HCT116 (cell line): ENCODE measurements around the gene IFT122. TPM values are rescaled to one million over a fixed set of nuclear protein-coding genes. Genes with fewer than 3 reads are reported as not detected.

ENCODE experiments used
- ATAC-seq: fragments of 200-7000 bp; cut with Tn5 transposase; 2 replicates; pipeline ENCODE4 v1.9.1; 2020; ENCODE audit warnings: mild to moderate bottlenecking, moderate library complexity
- BruUV-seq: library from RNA; stranded (reverse); fragments of 400-500 nt; replicated peaks from 2 replicates; lab custom pipeline; 2021; lab: Mats Ljungman, UMichigan
- CTCF ChIA-PET: fragments of 300-600 bp; sonication (Branson Sonifier 250); formaldehyde crosslinking; loops from one replicate; lab custom pipeline; 2021; ENCODE audit warnings: antibody characterized with exemption; lab: Charles Lee
- POLR2A ChIA-PET: fragments of 300-600, 350-600 bp; sonication (Branson Sonifier 250); formaldehyde crosslinking; loops from one replicate; lab custom pipeline; 2021; ENCODE audit warnings: antibody characterized with exemption; lab: Charles Lee
- RAD21 ChIA-PET, 2 experiments: fragments of 300-600 bp; sonication (Branson Sonifier 250); formaldehyde crosslinking; loops; one replicate each; lab custom pipeline; 2023; ENCODE audit warnings: low total read pairs in 2 of 2; ENCODE audit not compliant: uncharacterized antibody in 2 of 2, unreplicated experiment in 2 of 2, low non-redundant PET in 1 of 2; lab: Charles Lee
- DNase-seq: peaks from one replicate; pipeline ENCODE4 v3.0.0-alpha.2; 2010; ENCODE audit warnings: low read depth, low spot score
- H2AFZ ChIP-seq: fragments of 200-600 bp; shearing (Covaris generic), sonication (generic); 2 replicates; pipeline ENCODE4 v1.6.1; 2017; ENCODE audit warnings: low read depth, mixed run types, mixed read lengths, antibody characterized with exemption, low read length; ENCODE audit not compliant: poor library complexity, severe bottlenecking
- H3K27ac ChIP-seq: 2 replicates; pipeline ENCODE4 v1.5.1; 2012; ENCODE audit warnings: low read depth, low read length
- H3K27me3 ChIP-seq: fragments of 200-600 bp; sonication (generic); 2 replicates; pipeline ENCODE4 v1.6.1; 2016; ENCODE audit warnings: mixed run types, low read length, mixed read lengths; ENCODE audit not compliant: insufficient read depth
- H3K36me3 ChIP-seq, 2 experiments: fragments of 200-500 bp in 1 of 2; fragments of 200-600 bp in 1 of 2; sonication (Bioruptor generic) in 1 of 2; sonication (generic) in 1 of 2; 2 replicates each; pipeline versions ENCODE4 v1.5.1 to v1.6.1; 2014 to 2016; ENCODE audit warnings: low read length in 2 of 2, inconsistent platforms in 1 of 2, mixed read lengths in 1 of 2, mixed run types in 1 of 2; ENCODE audit not compliant: insufficient read depth in 2 of 2, control insufficient read depth in 1 of 2
- H3K4me1 ChIP-seq, 2 experiments: fragments of 200-600 bp in 1 of 2; sonication (generic) in 1 of 2; 2 replicates each; pipeline versions ENCODE4 v1.5.1 to v1.6.1; 2012 to 2017; ENCODE audit warnings: low read length in 2 of 2, inconsistent platforms in 1 of 2, mild to moderate bottlenecking in 1 of 2, mixed read lengths in 1 of 2, mixed run types in 1 of 2, moderate library complexity in 1 of 2; ENCODE audit not compliant: insufficient read depth in 2 of 2, control insufficient read depth in 1 of 2
- H3K4me2 ChIP-seq: fragments of 200-600 bp; sonication (generic); 2 replicates; pipeline ENCODE4 v1.6.1; 2017; ENCODE audit warnings: mixed run types, low read length, mixed read lengths
- H3K4me3 ChIP-seq, 2 experiments: fragments of 200-600 bp in 1 of 2; sonication (generic) in 1 of 2; replicated peaks in 1 of 2; 2 replicates each; pipeline ENCODE4 v1.5.1; 2011 to 2016; ENCODE audit warnings: low read length in 2 of 2, control low read depth in 1 of 2, low read depth in 1 of 2, mild to moderate bottlenecking in 1 of 2, mixed read lengths in 1 of 2, mixed run types in 1 of 2
- H3K79me2 ChIP-seq: fragments of 200-600 bp; sonication (generic); 2 replicates; pipeline ENCODE4 v1.6.1; 2017; ENCODE audit warnings: mild to moderate bottlenecking, mixed run types, low read length, moderate library complexity, mixed read lengths; ENCODE audit not compliant: insufficient read depth
- H3K9ac ChIP-seq: fragments of 200-600 bp; sonication (generic); 2 replicates; pipeline ENCODE4 v1.6.1; 2016; ENCODE audit warnings: low read length, mixed read lengths
- H3K9me2 ChIP-seq: fragments of 200-600 bp; sonication (generic), shearing (Covaris generic); 2 replicates; pipeline ENCODE4 v1.6.1; 2017; ENCODE audit warnings: mixed run types, mild to moderate bottlenecking, moderate library complexity; ENCODE audit not compliant: insufficient read depth
- H3K9me3 ChIP-seq, 2 experiments: fragments of 200-500 bp in 1 of 2; fragments of 200-600 bp in 1 of 2; sonication (Bioruptor generic) in 1 of 2; sonication (generic) in 1 of 2; 2 replicates each; pipeline ENCODE4 v1.6.1; 2014 to 2017; ENCODE audit warnings: low read length in 2 of 2, mixed read lengths in 2 of 2, inconsistent platforms in 1 of 2, low read depth in 1 of 2, mild to moderate bottlenecking in 1 of 2, mixed run types in 1 of 2, moderate library complexity in 1 of 2; ENCODE audit not compliant: control insufficient read depth in 1 of 2, insufficient read depth in 1 of 2
- H4K20me1 ChIP-seq: fragments of 200-600 bp; sonication (generic), shearing (Covaris generic); 2 replicates; pipeline ENCODE4 v1.6.1; 2017; ENCODE audit warnings: mixed run types, mild to moderate bottlenecking, moderate library complexity; ENCODE audit not compliant: insufficient read depth
- CBX3 ChIP-seq: IDR thresholded peaks from 2 replicates; pipeline ENCODE4 v1.6.1; 2012; ENCODE audit warnings: low read depth
- CEBPB ChIP-seq: IDR thresholded peaks from 2 replicates; pipeline ENCODE4 v1.6.1; 2012; ENCODE audit warnings: low read depth
- EGR1 ChIP-seq: IDR thresholded peaks from 2 replicates; pipeline ENCODE4 v1.6.1; 2012; ENCODE audit warnings: low read depth
- ELF1 ChIP-seq: IDR thresholded peaks from 2 replicates; pipeline ENCODE4 v1.6.1; 2012; ENCODE audit warnings: low read depth, borderline replicate concordance
- EZH2 ChIP-seq: fragments of 200-600 bp; sonication (generic); IDR thresholded peaks from 2 replicates; pipeline ENCODE4 v1.6.1; 2017; ENCODE audit warnings: antibody characterized with exemption, mixed run types
- EZH2phosphoT487 ChIP-seq: fragments of 200-600 bp; IDR thresholded peaks from 2 replicates; pipeline ENCODE4 v1.6.1; 2018; ENCODE audit warnings: antibody characterized with exemption, borderline replicate concordance
- JUND ChIP-seq: IDR thresholded peaks from 2 replicates; pipeline ENCODE4 v1.6.1; 2012
- POLR2A ChIP-seq: IDR thresholded peaks from 2 replicates; pipeline ENCODE4 v1.7.0; 2011; ENCODE audit warnings: borderline replicate concordance; ENCODE audit not compliant: insufficient read depth, insufficient read length; ENCODE audit errors: extremely low read depth
- POLR2AphosphoS5 ChIP-seq: IDR thresholded peaks from 2 replicates; pipeline ENCODE4 v1.6.1; 2011; ENCODE audit warnings: mild to moderate bottlenecking, low read depth, low read length, moderate library complexity
- SIN3A ChIP-seq: IDR thresholded peaks from 2 replicates; pipeline ENCODE4 v1.6.1; 2012; ENCODE audit warnings: low read depth
- SRF ChIP-seq: IDR thresholded peaks from 2 replicates; pipeline ENCODE4 v1.6.1; 2012; ENCODE audit warnings: low read depth
- TCF7L2 ChIP-seq: IDR thresholded peaks from 2 replicates; pipeline ENCODE4 v1.7.0; 2011; ENCODE audit warnings: borderline replicate concordance, inconsistent platforms; ENCODE audit not compliant: insufficient read depth, insufficient read length; ENCODE audit errors: extremely low read depth
- YY1 ChIP-seq: IDR thresholded peaks from 2 replicates; pipeline ENCODE4 v1.6.1; 2011; ENCODE audit warnings: low read length, low read depth, moderate library complexity, mild to moderate bottlenecking; ENCODE audit not compliant: insufficient replicate concordance; ENCODE audit errors: extremely low read depth
- ZNF274 ChIP-seq: fragments of 200-500 bp; sonication (Bioruptor generic); IDR thresholded peaks from 2 replicates; pipeline ENCODE4 v1.6.1; 2014; ENCODE audit warnings: mild to moderate bottlenecking, low read depth, low read length, inconsistent platforms
- intact Hi-C: fragments of 100-400 bp; cut with micrococcal nuclease; formaldehyde crosslinking; loops from 2 replicates; pipeline ENCODE4 v1.10.0; 2022
- total RNA-seq: library from RNA; stranded (reverse); gene quantifications from one replicate; pipeline ENCODE4 v1.2.1, GENCODE V29; 2021; ENCODE audit not compliant: unreplicated experiment
- TF ChIP-seq, protein P1 (sequence below): IDR thresholded peaks from 2 replicates; pipeline ENCODE4 v1.6.1; 2012; ENCODE audit warnings: low read depth
- TF ChIP-seq, protein P2 (sequence below): IDR thresholded peaks from 2 replicates; pipeline ENCODE4 v1.6.1; 2012
- TF ChIP-seq, protein P3 (sequence below), 3 experiments: fragments of 200-600 bp in 1 of 3; sonication (generic) in 1 of 3; IDR thresholded peaks in 2 of 3; conservative IDR thresholded peaks in 1 of 3; 2 replicates each; pipeline ENCODE4 v1.5.1; 2012 to 2017; ENCODE audit warnings: low read depth in 2 of 3, low read length in 2 of 3, antibody characterized with exemption in 1 of 3, borderline replicate concordance in 1 of 3, control low read depth in 1 of 3, mild to moderate bottlenecking in 1 of 3, mixed read lengths in 1 of 3, mixed run types in 1 of 3, moderate library complexity in 1 of 3; ENCODE audit not compliant: insufficient read depth in 1 of 3
- TF ChIP-seq, protein P4 (sequence below): IDR thresholded peaks from 2 replicates; pipeline ENCODE4 v1.6.1; 2012

The IFT122 gene
- total RNA-seq, 1 experiment from 2014 or later = 21.4 TPM

DNA sequence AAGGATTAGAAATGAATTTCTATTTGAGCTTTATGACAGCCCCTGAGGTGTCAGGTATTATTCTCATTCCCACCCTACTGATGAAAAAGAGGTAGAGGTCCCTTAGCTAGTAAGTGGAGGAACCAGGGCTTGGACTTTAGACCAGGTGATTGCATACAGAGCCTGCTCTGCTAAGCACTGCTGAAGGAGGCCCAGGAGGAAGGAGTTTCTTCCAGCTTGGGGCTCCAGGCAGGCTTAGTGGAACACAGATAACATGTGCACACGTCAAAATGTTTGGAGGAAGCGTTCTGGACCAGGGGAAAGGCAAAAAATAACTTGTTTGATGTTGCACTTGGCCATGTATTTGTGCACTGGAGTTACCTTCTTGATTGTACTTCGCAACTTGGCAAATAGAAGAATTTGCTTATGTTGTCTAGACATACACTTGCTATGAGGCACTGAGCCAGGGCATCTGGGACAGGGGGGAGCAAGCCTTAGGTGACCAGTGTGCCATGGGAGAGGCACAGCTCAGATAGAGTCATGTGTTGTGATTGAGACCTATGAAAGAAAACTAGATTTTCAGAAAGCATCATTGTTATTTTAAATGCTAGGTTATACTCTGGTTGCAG is 22.4 kb downstream of the IFT122 start:
- Histone ChIP-seq H3K9me3 (no peaks in the 10 kb centered on the region), H3K4me3 (no peak overlapping the region), H3K27ac (no peak overlapping the region), H3K4me2 (no peak overlapping the region), H3K27me3 (no peaks in the 10 kb centered on the region), H3K4me1 (peaks cover 0 to 5% of the 10 kb centered on the region in 2 experiments; a peak in 1 of 4 replicates), H2AFZ (no peak overlapping the region), H3K9ac (no peak overlapping the region), H3K79me2 (no peaks in the 10 kb centered on the region), H4K20me1 (no peaks in the 10 kb centered on the region), H3K9me2 (no peaks in the 10 kb centered on the region), H3K36me3 (0 out of 4 replicates have a peak, but pooled peaks cover 0 to 4% of the 10 kb centered on the region in 2 experiments)
- no TSS peak for BruUV-seq
- TF ChIP-seq POLR2A (no peak), JUND (no peak), EZH2phosphoT487 (no peak), YY1 (no peak), SRF (no peak), ZNF274 (no peak), CBX3 (no peak), EGR1 (no peak), ELF1 (no peak), SIN3A (no peak), CEBPB (no peak), EZH2 (no peak), POLR2AphosphoS5 (no peak), TCF7L2 (no peak)
- TF ChIP-seq, protein P1, sequence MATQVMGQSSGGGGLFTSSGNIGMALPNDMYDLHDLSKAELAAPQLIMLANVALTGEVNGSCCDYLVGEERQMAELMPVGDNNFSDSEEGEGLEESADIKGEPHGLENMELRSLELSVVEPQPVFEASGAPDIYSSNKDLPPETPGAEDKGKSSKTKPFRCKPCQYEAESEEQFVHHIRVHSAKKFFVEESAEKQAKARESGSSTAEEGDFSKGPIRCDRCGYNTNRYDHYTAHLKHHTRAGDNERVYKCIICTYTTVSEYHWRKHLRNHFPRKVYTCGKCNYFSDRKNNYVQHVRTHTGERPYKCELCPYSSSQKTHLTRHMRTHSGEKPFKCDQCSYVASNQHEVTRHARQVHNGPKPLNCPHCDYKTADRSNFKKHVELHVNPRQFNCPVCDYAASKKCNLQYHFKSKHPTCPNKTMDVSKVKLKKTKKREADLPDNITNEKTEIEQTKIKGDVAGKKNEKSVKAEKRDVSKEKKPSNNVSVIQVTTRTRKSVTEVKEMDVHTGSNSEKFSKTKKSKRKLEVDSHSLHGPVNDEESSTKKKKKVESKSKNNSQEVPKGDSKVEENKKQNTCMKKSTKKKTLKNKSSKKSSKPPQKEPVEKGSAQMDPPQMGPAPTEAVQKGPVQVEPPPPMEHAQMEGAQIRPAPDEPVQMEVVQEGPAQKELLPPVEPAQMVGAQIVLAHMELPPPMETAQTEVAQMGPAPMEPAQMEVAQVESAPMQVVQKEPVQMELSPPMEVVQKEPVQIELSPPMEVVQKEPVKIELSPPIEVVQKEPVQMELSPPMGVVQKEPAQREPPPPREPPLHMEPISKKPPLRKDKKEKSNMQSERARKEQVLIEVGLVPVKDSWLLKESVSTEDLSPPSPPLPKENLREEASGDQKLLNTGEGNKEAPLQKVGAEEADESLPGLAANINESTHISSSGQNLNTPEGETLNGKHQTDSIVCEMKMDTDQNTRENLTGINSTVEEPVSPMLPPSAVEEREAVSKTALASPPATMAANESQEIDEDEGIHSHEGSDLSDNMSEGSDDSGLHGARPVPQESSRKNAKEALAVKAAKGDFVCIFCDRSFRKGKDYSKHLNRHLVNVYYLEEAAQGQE = no peak
- TF ChIP-seq, protein P2, sequence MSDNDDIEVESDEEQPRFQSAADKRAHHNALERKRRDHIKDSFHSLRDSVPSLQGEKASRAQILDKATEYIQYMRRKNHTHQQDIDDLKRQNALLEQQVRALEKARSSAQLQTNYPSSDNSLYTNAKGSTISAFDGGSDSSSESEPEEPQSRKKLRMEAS = no peak
- TF ChIP-seq, protein P3, sequence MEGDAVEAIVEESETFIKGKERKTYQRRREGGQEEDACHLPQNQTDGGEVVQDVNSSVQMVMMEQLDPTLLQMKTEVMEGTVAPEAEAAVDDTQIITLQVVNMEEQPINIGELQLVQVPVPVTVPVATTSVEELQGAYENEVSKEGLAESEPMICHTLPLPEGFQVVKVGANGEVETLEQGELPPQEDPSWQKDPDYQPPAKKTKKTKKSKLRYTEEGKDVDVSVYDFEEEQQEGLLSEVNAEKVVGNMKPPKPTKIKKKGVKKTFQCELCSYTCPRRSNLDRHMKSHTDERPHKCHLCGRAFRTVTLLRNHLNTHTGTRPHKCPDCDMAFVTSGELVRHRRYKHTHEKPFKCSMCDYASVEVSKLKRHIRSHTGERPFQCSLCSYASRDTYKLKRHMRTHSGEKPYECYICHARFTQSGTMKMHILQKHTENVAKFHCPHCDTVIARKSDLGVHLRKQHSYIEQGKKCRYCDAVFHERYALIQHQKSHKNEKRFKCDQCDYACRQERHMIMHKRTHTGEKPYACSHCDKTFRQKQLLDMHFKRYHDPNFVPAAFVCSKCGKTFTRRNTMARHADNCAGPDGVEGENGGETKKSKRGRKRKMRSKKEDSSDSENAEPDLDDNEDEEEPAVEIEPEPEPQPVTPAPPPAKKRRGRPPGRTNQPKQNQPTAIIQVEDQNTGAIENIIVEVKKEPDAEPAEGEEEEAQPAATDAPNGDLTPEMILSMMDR (IDR thresholded peaks at IDR 0.05 in 2 of 3, conservative IDR thresholded peaks at IDR 0.05 in 1 of 3; ENCODE audit: borderline replicate concordance in 1 of 3, insufficient read depth in 1 of 3, low read depth in 2 of 3, low read length in 2 of 3) = no peak
- TF ChIP-seq, protein P4, sequence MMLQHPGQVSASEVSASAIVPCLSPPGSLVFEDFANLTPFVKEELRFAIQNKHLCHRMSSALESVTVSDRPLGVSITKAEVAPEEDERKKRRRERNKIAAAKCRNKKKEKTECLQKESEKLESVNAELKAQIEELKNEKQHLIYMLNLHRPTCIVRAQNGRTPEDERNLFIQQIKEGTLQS = no peak
- no peak for DNase-seq
- intact Hi-C loops = no loop called here
- POLR2A ChIA-PET = no interaction called here
- ATAC-seq = no peak
- CTCF ChIA-PET = no interaction called here
- RAD21 ChIA-PET = no interaction called here
